ENCODE results near the gene POU6F2. TPM values are rescaled to one million over a fixed set of nuclear protein-coding genes. Genes with fewer than 3 reads are reported as not detected.

Gene POU6F2
- total RNA-seq, 1 experiment from 2014 or later, result not detected

- no peak overlapping the region for H3K27ac ChIP-seq (ENCODE audit: low read length)
- intact Hi-C loops (cut with micrococcal nuclease; ENCODE audit: unreplicated experiment), result no loop called here
- no peak overlapping the region for H3K4me3 ChIP-seq (ENCODE audit: low read depth in 2 of 2, low read length in 2 of 2)
- TF ChIP-seq POLR2AphosphoS5 (IDR thresholded peaks at IDR 0.05; ENCODE audit: low read depth, low read length) (no peak), CTCF (IDR thresholded peaks at IDR 0.05) (peak; percentile 87)
- ChIA-PET POLR2A (no interaction called here), CTCF (interaction anchor here (0.5 to 0.6 kb wide), 3 partner anchors 22 to 855 kb away, joined by 3 to 4 read pairs (median 3); no protein-coding TSS in a partner anchor)
- in situ Hi-C loops (cut with HindIII; ENCODE audit: low pct_unique_long_range_greater_than_20kb, low sequenced_read_pairs), result no loop called here
- DNase-seq (ENCODE audit: low read depth, low spot score) (peak; percentile 27), ATAC-seq (peak; percentile 82)
- no peaks in the 10 kb centered on the region for H3K36me3 ChIP-seq (ENCODE audit: control insufficient read depth, insufficient read depth, low read length)
- no TSS peak for BruUV-seq (replicated peaks)
- H3K9me3 ChIP-seq (ENCODE audit: control insufficient read depth, insufficient read depth, low read depth, low read length), result no peaks in the 10 kb centered on the region
- H3K4me1 ChIP-seq (ENCODE audit: control insufficient read depth, insufficient read depth, low read length), result no peaks in the 10 kb centered on the region
- H3K27me3 ChIP-seq (ENCODE audit: control insufficient read depth, insufficient read depth, low read length), result peaks cover 2% of the 10 kb centered on the region; the same call in 1 of the 2 replicates
These were observed 476.1 kb downstream of the POU6F2 start for GRCh38 chr7:39453743-39454355.

GRCh38 chr7:39458061-39458745 lies 480.5 kb downstream of the POU6F2 start:
- no peaks in the 10 kb centered on the region for H3K4me1 ChIP-seq (ENCODE audit: control insufficient read depth, insufficient read depth, low read length)

More at GRCh38 chr7:39458061-39458745, 480.5 kb downstream of the POU6F2 start:
- H3K27ac ChIP-seq (ENCODE audit: low read length), result no peak overlapping the region
- TF ChIP-seq CTCF (IDR thresholded peaks at IDR 0.05), result no peak
- TF ChIP-seq, protein P1, sequence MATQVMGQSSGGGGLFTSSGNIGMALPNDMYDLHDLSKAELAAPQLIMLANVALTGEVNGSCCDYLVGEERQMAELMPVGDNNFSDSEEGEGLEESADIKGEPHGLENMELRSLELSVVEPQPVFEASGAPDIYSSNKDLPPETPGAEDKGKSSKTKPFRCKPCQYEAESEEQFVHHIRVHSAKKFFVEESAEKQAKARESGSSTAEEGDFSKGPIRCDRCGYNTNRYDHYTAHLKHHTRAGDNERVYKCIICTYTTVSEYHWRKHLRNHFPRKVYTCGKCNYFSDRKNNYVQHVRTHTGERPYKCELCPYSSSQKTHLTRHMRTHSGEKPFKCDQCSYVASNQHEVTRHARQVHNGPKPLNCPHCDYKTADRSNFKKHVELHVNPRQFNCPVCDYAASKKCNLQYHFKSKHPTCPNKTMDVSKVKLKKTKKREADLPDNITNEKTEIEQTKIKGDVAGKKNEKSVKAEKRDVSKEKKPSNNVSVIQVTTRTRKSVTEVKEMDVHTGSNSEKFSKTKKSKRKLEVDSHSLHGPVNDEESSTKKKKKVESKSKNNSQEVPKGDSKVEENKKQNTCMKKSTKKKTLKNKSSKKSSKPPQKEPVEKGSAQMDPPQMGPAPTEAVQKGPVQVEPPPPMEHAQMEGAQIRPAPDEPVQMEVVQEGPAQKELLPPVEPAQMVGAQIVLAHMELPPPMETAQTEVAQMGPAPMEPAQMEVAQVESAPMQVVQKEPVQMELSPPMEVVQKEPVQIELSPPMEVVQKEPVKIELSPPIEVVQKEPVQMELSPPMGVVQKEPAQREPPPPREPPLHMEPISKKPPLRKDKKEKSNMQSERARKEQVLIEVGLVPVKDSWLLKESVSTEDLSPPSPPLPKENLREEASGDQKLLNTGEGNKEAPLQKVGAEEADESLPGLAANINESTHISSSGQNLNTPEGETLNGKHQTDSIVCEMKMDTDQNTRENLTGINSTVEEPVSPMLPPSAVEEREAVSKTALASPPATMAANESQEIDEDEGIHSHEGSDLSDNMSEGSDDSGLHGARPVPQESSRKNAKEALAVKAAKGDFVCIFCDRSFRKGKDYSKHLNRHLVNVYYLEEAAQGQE (IDR thresholded peaks at IDR 0.05; ENCODE audit: insufficient read depth in 1 of 2, low read depth in 2 of 2, low read length in 1 of 2), result no peak
- no peak for TF ChIP-seq TCF7L2 (IDR thresholded peaks at IDR 0.05; ENCODE audit: low read depth, low read length)
- no peak for TF ChIP-seq POLR2AphosphoS5 (IDR thresholded peaks at IDR 0.05; ENCODE audit: low read depth, low read length)
- TF ChIP-seq SIN3A (IDR thresholded peaks at IDR 0.05; ENCODE audit: borderline replicate concordance, insufficient read depth, low read depth, low read length), result no peak
- peaks cover 8% of the 10 kb centered on the region for H3K27me3 ChIP-seq (ENCODE audit: control insufficient read depth, insufficient read depth, low read length)
- no TSS peak for BruUV-seq (replicated peaks)
- H3K36me3 ChIP-seq (ENCODE audit: control insufficient read depth, insufficient read depth, low read length), result no peaks in the 10 kb centered on the region
- peak overlapping the region; percentile 6 to 42; a peak in 3 of 4 replicates for H3K4me3 ChIP-seq (ENCODE audit: low read depth in 2 of 2, low read length in 2 of 2)
- ATAC-seq (no peak), DNase-seq (ENCODE audit: low read depth, low spot score) (no peak)
- POLR2A ChIA-PET, result interaction anchor here (0.6 kb wide), 2 partner anchors 289 to 1824 kb away, joined by 3 to 4 read pairs; no protein-coding TSS in a partner anchor
- CTCF ChIA-PET, result no interaction called here
- in situ Hi-C loops (cut with HindIII; ENCODE audit: low pct_unique_long_range_greater_than_20kb, low sequenced_read_pairs) (no loop called here), intact Hi-C loops (cut with micrococcal nuclease; ENCODE audit: unreplicated experiment) (no loop called here)
- no peaks in the 10 kb centered on the region for H3K9me3 ChIP-seq (ENCODE audit: control insufficient read depth, insufficient read depth, low read depth, low read length)
